ENCODE measurements around the gene TRMT2A.
A peak's percentile ranks its signal among the peaks of the same experiment; 100 is the strongest.

TRMT2A gene

DNA sequence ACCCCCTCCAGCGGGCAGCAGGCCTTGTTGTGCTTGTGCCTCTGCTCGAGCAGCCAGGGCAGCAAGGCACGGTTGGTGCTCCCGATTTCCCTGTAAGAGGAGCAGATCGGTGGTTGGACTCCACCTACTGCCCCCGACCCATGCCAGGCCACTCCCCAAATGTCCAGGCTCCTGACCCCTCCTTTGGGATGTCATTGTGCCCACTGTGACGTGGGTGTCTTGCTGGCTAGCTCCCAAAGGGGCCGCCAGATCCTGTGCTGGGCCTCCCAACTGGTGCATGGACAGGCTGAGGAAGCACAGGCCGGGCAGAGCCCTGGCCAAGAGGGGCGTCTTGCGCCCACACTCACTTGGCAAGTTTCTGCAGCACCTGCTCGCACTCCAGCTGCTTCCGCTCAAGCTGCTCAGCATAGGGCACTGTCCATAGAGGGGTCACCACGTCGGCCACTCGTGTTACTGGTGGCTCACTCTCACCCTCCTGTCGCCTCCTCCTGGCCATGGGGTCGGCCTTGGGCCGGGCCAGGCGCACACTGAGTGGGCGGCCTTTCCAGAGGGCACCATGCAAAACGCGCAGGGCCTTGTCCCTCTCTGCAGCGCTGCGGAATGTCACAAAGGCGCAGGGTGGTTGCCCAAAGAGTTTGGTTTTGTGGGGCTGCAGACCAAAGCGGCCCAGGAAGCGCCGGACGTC is 1.2 kb downstream of the TRMT2A start, which contains the start of gene RANBP1:
RANBP1 (plus strand) TSS at position 414 of the 685 bp plus-strand sequence; CDS start at position 495, 81 bp downstream.
- DNase-seq, result no peak

DNA sequence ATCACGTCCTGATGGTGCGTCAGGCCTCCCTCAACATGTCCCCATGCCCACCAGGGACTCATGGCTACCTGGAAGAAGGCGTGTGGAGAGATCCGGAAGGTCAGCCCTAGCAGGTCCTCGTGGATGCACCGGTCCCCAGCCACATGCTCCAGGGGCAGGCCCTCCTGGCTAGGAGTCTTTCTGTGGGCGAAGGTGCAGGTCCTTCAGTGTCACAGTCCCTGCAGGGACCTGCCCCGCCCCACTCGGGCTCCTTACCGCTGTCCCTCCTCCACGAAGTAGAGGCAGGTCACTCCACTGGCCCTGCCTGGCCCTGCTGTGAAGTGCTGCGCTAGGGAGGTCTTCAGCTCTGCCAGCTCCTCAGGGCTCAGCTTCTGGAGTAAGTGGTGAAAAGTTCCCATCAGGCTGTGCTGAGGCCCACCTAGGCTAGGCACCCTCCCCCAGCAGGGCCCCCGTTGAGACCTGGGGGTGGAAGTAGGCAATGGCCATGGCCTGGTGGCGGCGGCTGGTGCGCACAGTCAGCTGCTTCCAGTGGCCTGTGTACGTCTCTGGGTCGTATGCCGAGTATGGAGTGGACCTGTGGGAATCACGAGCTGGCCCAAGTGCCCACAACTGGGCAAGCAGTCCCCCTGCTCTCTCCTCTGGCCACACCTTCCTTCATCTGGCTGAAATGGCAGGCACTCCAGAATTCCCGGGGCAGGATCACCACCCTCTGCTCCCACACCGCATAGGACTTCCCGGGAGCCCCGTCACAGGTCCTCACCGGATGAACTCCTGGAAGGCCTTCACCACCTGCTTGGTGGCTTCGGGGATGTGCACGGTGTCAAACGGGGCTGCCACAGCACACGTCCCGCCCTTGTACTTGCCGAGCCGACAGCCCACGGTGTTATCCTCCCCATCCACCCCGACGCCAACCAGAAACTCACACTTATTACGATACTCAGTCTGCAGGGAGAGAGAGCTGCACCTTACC is 2.2 kb downstream of the TRMT2A start:
- no peak for DNase-seq

DNA sequence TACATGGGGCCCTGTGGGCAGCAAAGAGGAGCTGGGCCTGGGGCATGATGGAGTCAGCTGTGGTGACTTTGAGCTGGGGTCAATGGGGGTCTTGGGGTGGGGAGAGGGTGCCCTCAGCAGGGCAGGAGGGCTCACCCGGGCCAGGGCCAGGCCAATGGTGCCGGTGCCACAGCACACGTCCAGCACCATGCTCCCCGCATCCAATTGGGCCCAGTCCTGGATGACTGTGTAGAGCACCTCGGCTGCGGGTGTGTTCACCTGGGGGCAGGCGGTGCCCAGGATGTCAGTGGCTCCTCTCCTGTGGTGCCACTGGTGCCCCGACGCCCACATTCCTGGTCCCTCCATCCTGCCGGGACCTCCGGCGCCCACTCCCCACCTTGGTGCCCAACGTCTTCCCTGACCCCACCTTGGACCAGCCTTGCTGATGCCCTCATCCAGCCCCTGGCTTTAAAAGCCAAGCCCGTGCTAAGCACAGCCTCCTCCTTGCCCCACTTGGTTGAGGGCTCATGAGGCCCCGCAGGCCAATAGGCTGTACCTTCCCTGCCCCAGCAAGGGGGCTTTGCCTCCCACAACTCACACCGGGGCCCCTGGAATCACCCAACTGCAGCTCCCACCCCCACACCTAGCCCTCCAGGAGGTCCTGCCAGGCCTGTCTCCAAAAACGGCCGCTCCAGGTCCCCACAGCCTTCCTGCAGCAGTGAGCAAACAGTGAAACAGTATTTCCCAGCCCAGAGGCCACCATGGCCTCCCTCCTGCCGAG is 3.3 kb downstream of the TRMT2A start:
- no peak for DNase-seq

DNA sequence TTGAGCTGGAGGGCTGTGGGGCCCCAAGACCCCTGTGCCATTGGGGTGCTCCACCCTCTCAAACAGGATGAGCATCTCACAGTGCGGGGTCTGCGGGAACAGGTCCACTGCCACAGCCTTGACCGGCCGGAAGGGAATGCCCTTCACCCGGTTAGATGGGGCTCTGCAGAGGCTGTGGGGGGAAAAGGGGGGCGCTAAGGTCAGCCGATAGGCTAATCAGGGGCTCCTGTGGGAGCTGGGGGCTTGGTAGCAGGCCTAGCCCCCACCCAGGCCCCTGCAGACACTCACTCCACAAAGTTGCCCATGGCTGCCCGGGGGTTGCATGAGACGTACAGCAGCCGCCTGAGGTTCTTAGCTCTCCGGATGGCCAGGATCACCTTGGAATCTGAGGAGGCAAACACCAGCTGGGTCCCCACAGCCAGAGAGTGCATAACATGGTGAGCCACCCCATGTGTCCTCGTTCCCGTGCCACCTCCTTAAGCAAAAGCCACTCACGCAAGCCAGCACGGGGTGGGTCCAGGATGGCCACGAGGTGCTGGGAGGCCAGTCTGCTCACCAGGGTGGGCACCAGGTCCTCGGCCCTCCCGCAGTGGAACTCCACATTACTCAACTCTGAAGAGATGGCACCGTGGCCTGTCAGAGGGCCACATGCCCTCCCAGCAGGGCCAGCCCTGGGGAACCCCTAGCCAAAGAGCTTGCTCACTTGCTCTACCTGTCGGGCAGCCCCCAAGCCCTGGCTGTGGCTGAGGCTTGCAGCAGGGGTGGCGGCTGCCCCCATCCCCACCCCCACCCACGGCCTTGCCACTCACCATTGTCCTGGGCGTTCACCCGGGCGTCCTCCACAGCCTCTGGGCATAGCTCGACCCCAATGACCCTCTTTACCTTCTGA is 4.2 kb downstream of the TRMT2A start:
- DNase-seq, result no peak

DNA sequence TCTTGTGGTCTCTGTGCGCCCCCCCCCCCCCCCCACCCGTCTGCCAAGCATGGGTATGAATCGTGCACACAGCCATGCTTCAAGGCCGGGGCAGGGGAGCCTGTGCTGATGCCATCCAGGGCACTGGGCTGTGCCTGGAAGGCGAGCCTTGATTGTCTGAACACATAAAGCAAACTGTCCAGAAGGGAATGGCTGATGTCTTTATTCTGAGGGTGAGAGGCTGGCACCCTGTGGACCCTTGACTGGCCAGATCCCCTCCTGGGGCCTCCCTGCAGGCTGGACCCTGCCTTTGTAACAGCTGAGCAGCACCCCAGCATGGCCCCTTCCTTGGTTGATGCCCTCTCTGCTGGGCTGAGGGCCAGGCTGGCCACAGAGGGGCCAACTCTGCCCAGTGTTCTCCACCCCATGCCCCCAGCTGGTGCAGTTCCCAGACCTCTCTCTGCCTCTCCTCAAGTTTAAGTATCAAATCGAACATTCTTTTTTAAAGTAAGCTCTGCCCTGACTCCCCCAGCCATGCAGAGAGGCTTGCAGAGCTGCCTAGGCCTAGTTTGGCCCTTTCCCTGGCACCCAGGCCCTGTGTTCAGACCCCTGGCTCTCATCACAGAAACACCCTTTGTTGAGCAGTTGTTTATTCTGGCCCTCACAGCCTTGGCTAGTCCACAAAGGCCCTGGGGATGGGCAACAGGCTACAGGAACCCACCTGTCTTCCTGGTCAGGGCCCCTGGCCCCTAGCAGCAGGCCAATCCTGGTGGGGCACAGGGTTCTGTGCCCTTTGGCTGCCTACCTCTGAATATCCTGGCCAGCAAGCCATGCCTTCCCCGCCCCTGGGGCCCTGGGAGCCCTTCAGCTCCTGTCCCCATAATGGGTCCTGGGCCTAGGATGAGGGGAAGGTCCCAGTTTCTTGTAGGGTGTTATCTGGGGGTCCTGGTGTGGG is 5.1 kb downstream of the TRMT2A start:
- DNase-seq, result peak in 1 of 2 experiments; percentile 26

DNA sequence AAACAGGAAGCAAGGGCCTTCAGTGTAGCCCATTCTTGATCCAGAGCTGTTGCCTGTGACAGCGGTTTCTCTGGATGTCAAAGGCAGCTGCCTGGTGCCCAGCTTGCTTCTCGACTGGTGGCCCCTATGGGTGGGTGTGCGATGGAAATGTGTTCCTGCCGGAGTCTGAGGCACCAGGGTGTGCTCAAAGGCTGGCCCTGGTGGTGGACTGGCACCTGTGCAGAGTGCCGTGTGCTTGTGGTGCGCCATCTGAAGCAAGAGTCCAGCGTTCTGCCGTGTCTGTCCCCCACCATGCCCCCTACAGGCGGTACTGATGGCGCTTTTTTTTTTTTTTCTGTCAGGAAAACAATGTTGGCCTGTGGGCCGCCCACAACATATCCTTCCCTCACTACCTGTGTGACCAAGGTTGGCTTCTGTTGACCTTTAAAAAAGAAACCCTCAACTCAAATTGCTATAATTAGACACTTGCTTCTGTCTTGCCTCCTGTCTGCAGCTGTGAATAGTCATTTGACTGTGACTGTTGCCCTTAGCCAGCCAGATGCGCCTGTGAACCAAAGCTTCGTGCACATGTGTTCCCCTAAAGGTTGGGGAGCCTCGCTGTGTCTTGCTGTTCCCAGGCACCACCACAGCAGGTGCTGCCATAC is 5.9 kb downstream of the TRMT2A start:
- peak in 1 of 2 experiments; percentile 67 for DNase-seq

DNA sequence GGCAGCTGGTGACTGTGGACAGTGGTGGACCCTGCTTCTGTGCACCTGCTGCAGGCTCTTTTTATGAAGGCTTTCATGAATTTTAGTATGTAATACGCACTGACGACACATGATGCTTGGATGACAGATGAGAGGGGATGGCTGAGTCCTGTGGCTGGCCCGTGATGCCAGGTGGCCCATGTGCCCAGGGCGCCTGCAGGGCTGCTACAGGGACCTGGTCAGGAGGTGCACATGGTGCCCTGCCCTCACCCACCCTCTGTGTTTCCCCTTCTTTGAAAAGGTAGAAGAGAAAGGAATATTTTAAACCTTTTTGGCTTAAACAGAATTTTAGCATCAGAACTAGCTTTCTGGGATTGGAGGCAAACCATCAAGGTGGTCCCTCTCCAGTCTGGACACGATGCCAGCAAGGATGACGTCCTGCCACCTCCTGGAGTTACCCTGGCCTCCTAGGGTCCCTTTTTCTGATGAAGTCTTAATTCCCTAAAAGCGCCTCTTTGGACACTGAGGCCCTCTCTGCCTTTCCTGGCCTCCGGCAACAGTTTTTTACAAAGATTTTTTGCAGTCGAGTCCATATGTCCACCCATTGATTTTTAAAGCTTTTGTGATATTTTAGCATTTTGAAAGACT is 6.6 kb downstream of the TRMT2A start:
- peak in 1 of 2 experiments; percentile 23 for DNase-seq

DNA sequence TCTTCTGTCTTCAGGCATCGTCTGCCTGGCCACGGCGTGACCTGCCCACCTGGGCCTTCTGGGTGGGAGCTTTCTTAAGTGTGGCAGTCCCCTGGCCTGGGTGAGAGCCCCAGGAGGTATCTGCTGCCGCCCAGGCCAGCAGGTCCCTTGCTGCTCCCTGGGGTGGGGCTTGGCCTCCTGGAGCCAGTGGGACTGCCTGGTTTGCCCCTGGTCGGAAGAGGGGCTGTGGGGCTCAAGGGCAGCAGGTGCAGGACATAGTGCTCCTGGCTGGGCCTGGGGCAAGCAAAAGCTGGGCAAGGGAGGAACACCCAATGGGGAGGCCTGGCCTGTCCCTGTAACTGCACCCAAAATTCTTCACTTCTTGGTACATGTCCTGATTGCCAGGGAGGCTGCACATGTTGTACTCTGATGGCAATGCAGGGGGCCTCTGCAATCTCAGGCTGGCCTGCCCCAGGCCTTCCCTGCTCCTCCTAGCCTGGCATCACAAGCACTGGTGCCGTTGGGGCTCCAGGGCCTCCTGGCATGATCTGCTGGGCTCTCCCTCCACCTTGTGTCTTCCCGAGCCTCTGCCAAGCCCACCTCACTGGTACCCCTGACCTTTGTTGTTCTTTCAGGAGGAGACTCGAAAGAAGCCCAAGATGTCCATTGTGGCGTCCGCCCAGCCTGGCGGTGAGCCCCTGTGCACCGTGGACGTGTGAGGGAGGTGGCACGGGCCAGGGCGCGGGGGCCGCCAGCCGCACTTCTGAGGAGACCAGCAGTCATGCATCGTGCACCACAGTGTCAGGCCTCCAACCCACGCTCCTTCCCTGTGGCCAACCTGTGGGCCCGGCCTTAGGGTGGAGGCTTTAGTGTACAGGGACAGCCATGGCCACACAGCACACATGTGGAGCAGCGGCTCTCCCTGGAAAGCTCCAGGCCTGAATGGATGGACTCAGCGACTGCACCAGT is 7.3 kb downstream of the TRMT2A start:
- peak in 1 of 2 experiments; percentile 37 for DNase-seq

DNA sequence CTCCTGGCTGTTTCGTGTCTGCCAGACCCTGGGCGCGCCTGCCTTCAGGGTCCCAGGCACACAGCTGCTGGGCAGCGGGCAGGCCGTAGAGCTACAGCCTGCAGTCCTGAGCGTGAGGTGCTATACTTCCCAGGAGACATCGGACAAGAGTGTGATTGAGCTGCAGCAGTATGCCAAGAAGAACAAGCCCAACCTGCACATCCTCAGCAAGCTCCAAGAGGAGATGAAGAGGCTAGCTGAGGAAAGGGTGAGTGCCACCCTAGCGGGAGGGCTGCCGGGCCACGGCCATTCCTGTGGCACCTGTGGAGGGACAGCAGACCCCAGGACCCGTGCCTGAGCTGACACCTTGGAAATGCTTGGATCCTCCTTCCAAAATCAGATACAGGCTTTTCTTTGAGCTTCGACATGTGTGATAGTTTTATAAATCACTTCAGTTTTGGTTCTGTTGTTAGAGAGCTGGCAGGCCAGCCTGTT is 8.2 kb downstream of the TRMT2A start:
- no peak for DNase-seq

DNA sequence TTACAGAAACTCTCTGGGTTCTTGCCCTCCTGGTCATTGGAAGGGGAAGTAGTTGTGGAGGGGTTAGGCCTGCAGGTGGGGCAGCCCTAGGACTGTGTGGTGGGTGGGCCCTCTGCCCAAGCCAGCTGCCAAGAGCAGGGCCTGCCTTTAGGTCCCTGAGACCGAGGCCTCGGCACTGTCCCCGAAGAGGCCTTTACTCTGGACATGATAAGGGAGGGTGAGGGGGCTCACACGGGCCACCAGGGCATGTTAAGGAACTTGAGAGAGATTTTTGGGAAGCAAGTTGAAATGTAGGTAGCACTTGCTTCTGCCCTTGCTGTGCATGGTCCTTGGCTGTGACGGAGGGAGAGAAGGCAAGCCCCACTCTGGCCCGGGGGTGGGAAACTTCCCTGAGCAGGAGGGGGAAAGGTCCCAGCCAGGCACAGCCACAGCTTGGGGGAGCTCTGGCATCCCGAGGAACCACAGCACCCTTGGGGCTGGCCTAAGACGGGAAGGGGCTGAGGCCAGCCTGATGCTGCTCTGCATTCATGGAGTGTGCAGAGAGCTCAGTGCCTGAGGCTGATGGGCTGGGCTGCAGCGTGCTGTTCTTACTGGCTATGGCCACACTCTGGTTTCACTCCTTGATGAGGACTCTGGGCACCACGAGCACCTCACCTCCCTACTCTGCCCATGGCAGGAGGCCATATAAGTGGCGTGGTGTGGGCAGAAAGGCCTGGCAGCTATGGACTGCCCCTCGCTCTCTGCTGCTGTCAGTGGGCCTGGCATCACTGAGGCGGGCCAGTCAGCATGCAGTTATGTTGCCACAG is 8.9 kb downstream of the TRMT2A start:
- peak in 1 of 2 experiments; percentile 25 for DNase-seq

DNA sequence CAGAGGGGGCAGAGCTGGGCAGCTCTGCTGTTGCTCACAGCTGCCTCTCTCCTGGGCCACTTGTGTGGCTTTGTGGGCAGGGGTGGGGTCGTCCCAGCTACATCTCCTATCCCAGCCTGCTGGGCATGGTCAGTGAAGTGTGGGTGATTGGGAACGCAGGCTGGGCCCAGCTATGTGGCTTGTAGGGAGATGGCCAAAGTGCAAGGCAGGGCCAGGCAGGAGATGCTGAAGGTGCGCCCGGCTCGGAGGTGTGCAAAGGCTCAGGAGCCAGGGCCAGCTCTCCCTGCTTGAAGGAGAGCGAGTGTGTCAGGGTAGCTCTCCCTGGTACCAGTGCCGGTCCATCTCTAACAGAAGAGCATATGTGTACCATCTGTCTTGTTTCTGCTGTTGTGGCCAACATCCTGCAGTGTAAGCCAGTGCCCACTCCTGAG is 9.5 kb downstream of the TRMT2A start:
- no peak for DNase-seq

DNA sequence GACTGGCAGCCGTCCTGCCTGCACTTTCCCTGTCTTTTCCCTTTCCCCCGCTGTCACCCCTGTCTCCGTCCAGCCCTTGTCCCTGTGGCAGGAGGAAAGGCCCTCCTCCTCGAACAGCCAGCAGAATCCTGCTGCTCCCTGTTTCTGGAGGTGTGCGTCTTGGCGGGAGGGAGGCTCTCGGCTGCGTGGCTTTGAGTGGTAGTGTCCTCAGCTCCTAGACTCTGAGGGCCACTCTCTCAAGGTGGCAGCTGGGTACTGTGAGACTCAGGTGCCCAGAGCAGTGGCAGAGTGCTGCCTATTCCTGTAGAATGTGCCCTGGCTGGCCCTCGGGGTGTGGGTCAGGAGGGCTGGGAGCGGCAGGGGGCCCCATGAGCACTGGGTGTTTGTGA is 10.2 kb downstream of the TRMT2A start:
- no peak for DNase-seq

DNA sequence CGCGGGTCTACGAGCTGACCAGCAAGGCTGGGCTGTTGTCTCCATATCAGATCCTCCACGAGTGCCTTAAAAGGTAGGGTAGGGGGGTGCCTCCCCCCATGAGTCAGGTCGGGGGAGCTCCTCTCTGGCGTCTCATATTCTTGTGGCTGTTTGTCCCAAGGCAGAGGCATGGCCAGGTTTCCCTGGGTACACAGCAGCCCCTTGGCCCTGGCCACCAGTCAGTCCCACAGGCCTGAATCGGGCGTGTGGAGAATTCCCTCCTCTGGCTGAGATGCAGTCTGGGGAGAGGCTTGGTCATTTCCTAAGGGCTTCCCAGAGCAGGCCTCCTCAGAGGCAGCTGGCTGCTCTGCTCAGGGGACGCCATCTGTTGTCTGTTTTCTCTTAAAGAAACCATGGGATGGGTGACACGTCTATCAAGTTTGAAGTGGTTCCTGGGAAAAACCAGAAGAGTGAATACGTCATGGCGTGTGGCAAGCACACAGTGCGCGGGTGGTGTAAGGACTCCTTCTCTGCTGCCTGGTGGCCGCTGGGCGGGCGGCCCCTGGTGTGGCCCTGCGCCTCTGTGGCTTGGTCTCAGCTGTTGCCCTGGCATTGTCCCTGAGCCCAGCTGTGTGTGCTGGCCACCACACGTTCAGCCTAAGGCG is 10.7 kb downstream of the TRMT2A start:
- DNase-seq, result no peak

DNA sequence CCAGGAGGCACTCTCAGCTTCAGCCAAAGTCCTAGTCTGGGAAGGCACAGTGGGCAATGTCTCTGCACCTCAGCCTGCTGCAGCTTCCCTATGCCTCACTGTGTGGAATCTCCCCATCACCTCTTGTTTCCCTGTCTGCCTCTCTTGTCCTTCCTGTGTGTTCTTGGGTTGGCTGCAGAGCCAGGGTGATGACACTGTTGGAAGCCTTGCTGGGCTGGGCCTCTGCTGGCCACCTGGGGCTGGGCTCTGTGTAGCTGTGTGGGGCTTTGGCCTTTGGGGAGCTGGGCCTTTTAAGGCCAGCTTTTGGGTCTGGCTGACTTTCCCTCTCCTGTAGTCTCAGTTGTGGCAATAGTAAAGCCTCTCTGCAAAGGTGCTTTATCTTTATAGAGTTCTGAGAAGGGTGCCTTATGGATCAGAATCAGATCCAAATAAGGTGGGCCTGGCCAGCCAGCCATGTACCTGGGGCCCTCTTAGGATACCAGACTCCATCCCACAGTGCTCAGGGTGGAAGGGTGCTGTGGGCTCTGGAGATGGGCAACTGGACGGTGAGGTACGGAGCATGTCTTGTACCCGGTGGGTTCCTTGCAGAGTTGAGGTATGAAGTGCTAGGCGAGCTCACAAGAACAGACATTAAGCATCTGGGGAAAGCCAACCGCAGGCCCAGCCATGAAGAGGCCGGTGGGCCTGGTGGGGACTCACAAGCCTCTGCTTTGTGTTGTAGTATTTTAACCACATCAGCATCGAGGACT is 11.4 kb downstream of the TRMT2A start:
- DNase-seq, result no peak

DNA sequence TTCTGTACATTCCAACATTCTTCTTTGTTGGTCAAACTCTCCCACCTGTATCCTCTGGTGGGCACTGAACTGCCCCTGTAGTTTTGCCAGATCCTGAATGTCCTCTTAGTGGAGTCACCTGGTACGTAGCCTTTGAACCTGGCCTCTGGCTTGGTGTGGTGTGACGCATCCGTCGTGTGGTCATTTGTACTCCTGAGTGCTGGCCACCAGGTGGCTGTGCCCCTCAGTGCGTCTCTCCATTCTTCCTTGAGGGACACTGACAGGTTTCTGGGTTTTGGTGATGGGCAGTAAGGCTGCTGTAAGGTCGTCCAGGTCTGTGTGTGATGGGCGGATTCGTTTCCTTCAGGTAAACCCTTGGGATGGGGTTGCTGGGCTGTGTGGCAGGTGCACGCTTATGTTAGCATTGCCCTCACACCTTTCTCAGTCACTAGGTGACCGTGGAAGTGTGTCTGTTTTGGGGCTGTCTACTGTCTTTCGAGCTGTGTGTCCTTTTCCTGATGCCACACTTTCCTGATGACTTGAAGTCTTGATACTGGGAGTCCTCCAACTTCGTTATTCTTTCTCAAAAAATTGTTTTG is 14.7 kb downstream of the TRMT2A start:
- DNase-seq, result no peak

DNA sequence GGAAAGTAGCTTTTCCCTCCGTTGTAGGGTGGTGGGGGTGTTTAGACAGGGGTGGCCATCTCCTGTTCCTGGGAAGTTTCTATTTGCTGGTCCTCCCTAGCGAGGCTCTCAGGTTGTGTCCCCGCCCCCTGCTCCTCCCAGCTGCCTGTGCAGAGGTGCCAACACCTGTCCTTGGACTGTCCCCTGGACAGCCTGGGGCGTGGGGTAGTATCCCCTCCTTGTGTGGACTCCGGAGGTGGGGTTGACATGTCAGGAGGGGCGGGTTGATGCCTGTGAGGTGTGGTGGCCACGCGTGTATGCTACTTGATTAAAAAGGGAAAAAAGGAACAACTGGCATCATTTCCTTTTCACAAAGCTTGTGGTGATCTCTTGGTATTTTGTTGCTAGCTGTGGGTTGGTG is 15.4 kb downstream of the TRMT2A start:
- no peak for DNase-seq
